Uterus (tissue), 2 donors: ENCODE results near the gene ANGPTL4.

ENCODE experiments used
- CTCF ChIP-seq, 4 experiments: fragments of 200-600 bp in 2 of 4; fragments of 450-650 bp in 2 of 4; sonication (generic) in 2 of 4; IDR thresholded peaks; one replicate each; pipeline ENCODE4 v1.5.1; 2016 to 2019; ENCODE audit warnings: antibody characterized with exemption in 4 of 4, mild to moderate bottlenecking in 2 of 4, moderate library complexity in 1 of 4
- POLR2A ChIP-seq, 2 donors: fragments of 450-650 bp; IDR thresholded peaks; one replicate each; pipeline ENCODE4 v1.6.1; 2016; ENCODE audit warnings: antibody characterized with exemption in 2 of 2, mild to moderate bottlenecking in 1 of 2, moderate library complexity in 1 of 2

DNA sequence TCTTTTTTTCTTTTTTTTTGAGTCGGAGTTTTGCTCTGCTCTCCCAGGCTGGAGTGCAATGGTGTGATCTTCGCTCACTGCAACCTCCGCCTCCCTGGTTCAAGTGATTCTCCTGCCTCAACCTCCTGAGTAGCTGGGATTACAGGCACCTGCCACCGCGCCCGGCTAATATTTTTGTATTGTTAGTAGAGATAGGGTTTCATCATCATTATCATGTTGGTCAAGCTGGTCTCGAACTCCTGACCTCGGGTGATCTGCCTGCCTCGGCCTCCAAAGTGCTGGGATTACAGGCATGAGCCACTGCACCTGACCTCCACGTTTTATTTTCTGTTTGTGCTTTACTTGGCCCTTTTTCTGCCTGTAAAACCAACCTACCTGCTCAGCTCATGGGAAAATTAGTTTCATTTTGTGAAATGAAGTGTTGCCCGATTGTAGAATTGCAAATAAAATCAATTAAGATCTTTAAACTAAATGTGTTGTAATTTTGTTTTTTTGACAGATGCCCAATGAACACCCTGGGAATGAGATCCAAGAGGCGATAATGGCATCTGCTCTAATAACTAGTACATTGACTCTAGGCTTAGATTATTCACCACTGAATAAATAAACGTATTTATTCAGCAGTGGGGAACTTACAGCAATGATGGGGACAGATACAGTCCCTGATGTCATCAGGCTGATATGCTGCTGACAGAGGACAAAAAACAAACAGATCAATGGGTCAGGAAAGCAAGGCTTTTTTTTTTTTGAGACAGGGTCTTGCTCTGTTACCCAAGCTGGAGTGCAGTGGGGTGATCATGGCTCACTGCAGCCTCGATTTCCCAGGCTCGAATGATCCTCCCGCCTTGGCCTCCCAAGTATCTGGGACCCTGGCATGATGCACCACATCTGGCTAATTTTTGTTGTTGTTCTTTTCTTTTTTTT, 24.0 kb downstream of the ANGPTL4 start:
- TF ChIP-seq CTCF (IDR thresholded peaks at IDR 0.05) (no peak), POLR2A (IDR thresholded peaks at IDR 0.05) (no peak)
